ENCODE data around the gene TMEM63B. TPM values are rescaled to one million over a fixed set of nuclear protein-coding genes. Genes with fewer than 3 reads are reported as not detected.
"Not testable (repeated sequence)": the region's sequence is repeated elsewhere in the genome, so short reads cannot be mapped to it uniquely, and the experiment has no call there.

The TMEM63B gene
- total RNA-seq = 32.7 TPM

DNA sequence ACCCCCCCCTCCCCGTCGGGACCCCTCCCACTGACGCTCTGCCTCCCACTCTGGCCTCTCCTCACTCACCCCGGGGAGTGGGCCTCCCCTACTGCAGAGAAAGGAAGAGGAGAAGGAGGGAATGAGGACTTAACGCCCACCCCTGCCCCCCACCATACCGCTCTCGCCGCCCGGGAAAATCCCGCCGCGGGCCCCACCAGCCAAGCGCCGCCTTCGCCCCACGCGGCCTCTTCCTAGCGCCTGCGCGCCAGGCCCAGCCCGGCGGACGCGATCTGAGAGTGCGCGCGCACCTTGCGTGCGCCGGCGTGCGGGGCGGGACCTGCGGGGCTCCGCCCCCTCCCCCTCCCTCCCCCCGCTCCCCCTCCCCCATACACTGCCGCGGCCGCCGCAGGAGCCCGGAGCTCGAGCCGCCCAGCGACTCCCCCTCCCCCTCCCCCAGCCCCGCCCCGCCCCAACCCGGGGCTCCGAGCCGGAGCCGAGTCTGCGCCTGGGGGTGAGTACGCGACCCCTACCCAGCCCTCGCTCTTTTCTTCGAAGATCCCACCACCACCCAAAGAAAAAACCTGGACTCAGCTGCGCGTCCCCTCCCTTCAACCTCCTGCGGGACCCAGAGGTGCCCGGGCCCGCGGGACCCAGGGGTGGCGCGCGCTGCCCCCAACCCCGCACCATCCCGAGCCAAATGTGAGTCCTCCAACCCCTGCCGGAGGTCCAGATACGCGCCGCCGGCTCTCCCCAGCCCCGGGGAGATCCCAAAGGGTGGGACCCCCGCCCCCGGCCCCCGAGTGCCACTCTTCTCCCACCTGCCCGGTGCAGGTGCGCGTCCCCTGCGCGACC is at the start of gene TMEM63B, which contains the start of gene MRPL14:
TMEM63B (plus strand) TSS at position 369 of the 834 bp plus-strand sequence. CDS start 7,031 bp downstream, outside the sequence.
MRPL14 (minus strand) TSS at position 267 of the 834 bp plus-strand sequence. CDS start 10,841 bp downstream, outside the sequence.
- DNase-seq (ENCODE audit: low spot score) = peak; percentile 89

DNA sequence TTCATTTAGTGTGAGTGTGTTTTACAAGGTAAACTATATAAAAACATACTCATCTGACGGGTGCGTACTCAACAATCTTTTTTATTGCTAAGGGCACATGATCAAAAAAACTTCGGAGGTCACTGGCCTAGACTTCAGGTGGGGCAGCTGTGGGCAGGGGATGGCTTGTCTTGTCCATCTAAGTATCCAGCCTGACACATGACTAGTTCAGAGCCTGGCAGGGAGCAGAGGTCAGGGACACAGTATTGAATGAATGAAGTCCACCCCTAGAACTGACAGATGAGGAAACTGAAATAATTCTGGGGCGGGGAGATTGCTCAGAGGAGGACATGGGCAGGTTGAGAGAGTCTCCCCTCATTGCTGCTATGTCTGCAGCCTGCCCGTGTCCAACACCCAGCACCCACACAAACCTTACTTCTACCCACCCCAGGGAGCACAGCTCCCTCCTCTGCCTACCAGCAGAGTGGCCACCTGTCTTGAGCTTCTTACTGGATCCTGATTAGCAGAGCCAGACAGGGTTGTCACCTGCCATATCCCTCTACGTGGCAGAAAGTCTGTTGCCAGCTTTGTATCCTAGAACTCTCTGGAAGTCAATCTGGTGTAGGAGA is 49.0 kb upstream of the TMEM63B start:
- DNase-seq (ENCODE audit: low spot score) = no peak

DNA sequence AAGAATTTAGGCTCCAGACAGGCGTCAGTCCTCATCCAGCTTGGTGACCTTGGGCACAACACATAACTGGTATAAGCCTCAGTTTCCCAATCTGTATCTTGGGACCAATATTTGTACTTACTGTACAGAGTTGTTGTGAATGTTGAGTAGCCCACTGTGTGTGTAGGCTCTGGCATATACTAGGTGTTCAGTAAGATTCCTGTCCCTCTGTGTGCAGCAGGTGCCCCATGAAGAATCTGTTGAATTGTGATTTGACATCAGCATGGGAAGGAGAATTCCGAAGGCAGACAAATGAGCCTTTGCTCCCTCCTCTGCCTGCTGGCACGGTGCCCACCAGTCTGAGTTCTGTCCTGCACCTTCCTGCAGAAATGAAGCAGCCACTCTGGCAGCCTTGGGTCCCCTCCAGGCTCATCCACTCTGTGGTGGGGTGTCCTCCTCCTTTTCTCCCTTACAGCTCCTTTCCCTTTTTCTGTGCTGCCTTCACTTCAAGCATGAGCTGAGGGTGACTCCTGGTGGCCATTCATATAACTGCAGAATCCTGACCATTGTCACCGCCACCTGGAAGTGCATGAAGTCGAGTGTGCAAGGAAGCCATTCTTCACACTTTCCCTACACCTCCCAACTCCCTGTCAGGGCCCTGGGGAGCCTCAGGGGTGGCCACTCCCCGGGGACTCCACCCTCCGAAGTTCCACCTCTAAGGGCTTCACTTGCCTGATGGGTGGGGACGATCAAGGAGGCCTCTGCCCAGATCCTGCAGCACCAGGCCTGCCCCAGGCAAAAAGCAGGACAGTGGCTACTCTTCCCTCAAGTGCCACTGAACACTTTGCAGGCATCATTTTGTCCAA is 48.3 kb upstream of the TMEM63B start:
- DNase-seq (ENCODE audit: low spot score) = peak; percentile 87

DNA sequence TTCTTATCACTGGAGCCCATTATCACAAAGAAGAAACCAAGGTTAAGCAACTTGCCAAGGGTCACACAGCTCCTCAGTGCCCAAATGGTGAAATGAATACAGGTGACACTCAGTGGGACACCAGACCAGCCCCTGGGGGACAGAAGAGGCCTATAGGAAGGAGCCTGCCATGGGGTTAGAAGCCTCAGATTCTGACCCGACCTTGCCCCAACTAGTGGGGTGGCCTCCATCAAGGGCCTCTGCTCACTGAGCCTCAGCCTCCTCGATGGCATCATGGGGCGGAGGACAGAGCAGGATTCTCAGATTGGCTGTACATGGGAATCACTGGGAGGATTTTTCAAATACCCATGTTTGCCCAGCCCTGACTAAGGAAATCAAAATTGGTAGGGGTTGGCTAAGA is 47.7 kb upstream of the TMEM63B start:
- DNase-seq (ENCODE audit: low spot score) = no peak

DNA sequence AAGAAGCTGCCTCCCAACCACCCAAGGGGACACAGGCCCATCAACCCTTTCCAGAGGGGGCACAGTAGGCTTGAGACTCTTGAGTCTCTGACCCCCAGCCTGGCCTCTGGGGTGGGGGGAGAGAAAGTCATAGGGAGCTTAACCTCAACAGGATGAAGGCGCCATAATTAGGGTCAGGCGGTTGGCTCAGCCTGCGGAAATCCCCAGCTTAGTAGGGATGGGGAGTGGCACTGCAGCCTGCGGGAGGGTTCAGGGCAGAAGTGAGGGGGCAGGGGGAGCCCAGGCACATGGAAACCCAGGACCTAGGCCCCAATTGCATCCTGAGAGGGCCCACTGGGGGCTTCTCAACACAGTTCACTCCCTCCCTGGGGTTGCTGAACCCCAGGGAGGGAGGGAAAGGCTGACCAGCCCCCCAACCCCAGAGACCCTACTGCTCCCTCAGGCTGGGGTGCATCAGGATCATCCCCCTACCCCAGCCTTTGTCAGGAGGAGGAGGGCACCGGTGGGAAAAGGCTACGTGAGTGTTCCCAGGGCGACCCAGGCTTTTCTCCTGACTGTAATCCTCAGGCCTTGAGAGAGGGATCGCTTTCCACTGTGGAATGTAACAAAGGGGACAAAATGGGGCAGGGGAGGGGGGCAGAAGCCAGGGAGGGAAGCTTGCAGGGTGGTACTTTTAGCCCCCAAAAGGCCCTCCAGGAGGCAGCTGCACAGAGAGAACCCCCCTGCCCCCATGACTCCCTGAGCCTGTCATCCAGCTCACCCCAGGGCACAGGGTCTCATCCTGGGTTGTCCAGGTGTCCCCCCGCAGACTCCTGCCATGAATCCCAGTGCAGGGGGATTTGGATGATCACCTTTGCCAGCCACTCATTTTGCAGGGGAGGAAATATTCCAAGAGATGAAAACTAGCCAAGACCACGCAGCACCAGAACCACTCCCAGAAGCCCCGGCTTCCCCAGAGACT is 46.5 kb upstream of the TMEM63B start:
- DNase-seq (ENCODE audit: low spot score) = no peak

DNA sequence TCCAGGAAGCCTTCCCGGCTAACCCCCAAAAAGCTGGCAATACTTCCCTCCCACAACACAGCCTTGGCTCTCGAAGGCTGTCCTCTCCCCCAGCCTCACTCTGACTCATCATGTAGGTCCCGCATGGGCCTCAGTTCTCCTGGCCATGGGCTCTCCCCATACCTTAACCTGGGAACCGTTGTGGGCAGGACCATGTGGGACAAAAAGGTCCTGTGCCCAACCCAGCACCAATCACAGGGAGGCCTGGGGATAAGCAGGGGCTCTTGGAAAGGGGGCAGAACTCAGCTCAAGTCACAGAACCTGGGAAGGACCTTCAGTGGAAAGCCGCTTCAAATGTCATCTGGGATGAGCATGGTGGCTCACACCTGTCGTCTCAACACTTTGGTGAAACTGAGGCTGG is 45.6 kb upstream of the TMEM63B start:
- no peak for DNase-seq (ENCODE audit: low spot score)

DNA sequence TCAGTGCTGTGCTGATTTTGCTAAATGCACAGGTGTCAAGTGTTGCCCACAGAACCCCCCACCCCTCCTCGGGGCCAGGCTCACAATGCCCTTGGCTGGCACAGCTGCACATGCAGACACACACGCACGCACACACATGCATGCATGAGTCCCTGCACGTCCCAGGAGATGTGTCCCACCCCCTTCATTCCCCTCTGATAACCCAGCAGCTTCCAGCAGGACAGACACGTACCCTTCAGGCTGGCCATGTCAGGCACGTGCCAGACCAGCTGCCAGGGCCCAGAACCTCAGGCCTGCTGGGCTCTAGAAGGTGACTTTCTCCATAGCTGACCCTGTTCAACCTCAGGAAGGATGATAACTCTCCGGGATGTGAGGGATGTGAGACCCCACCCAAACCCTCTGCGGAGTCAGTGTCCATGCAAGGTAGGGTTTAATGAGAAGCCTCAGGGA is 44.5 kb upstream of the TMEM63B start:
- no peak for DNase-seq (ENCODE audit: low spot score)

DNA sequence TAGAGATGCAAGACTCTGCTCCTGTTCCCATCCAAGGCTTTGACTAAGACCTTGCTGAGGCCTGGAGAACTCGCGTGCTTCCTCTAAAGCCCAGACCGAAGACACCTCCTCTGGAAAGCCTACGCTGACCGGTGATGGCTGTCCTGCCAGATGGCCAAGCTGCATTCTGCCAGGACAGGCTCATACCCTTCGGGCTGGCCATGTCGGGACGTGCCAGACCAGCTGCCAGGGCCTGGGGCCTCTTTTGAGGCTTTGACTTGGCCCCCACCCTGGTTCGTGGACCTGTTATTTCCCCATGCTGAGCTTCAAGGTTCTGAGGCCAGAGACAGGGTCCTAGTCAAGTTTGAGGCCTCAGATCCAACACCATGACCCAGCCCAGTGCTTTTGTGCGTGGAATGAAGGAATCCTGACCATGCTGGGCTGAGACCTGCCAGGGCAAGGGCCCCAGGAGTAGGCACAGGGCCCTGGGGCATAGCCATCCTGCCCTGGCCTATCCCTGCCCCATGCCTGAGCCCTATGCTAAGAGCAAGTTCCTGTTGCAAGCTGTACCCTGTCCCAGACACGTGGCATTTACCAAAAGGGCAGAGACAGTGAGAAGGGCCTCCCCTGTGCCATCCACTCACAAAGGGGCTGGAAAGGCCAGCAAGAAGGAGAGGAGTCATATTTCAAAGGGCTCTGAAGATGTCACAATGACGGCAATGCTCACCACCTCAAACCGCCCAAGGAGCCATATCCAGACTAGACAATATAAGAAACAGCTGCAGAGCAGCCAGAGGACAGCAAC is 42.9 kb upstream of the TMEM63B start:
- no peak for DNase-seq (ENCODE audit: low spot score)

DNA sequence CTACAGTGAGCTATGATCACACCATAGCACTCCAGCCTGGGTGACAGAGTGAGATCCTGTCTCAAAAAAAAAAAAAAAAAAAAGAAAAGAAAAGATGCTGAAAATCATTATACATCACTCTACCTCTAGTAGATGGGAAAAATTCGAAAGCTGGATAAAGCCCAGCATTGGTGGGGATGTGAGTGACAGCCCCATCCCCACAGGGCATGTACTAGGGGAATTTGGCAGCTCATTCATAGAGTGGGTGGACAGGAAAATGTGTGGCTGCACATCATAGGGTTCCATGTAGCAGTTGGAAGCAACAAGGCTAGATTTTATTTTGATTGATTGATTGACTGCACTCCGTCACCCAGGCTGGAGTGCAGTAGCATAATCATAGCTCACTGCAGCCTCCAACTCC is 42.1 kb upstream of the TMEM63B start:
- no peak for DNase-seq (ENCODE audit: low spot score)

DNA sequence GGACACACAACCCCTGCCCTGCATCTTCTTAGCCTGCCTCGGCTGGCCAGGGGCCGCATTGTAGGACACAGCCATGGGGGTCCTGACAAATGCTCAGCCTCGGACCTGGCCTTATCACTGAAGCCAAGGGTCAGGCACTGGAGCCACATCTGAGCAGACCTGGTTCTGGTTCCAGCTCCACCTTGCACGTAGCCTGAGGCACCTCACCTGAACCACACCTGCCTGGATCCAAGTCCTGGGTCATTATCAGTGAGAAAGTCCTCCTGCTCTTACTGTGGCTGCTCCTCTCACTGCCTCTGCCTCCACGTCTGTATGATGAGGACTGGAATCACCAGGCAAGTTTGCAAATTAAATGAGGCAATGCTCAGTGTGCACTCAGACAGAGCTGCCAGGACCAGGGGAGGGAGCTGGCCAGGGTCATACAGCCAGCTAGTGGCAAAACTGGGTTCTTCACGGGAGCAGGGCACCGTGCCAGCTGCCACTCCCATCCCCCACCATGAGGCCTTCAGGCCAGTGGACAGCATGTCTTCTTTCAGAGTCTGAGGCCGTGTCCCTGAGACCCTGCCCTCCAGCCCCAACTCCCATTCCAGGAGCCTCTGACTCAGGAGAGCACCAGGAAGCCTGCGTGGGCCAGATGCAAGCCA is 40.3 kb upstream of the TMEM63B start:
- no peak for DNase-seq (ENCODE audit: low spot score)

DNA sequence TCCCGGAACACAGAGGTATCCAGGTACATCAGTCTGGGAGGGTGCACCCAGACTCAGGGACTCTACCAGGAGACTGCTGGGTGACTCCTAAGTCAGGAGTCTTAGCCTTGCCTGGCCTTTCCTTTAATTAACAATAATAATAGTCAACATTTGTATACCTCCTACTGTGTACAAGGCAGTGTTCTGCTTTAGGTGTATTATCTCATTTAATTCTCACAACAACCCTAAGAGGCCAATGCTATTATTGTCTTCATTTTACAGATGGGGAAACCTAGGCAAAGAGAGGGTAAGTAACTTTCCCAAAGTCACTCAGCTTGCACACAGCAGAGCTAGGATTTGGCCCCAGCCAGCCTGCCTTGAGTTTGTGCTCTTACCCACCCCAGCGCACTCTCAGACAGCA is 39.7 kb upstream of the TMEM63B start:
- DNase-seq (ENCODE audit: low spot score) = no peak

DNA sequence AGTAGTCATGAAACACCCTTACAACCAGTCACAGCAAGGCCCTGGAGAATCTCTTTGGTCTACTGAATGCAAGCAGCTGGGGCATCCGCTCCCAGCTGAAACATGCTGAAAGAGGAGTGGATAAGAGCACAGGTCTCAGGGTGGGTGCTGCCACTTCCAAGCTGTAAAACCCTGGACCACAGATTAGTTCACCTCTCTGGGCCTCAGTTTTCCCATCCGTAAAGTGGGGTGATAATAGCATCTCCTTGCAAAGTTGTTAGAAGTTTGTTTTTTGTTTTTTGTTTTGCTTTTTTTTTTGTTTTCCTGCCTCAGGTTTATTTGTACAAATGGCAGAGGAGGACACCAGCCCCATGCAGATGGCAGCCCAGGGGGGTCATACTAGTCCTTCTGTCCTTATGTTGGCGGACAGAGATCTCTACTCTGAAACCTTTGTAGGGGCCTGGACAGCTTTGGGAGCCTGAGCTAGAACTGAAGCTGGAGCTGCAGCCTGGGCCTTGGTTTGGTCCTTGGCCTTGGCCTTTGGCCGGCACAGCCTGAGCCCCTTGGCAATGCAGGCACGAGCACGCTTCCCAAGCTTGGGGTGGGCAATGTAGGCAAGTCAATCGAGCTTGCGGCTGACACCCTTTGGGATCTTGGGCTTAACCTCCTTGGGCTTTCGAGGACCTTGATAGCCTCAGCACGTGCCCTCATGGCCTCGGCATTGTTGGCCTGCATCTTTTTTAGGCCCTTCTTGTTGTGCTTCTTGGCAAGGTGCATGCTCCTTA is 38.3 kb upstream of the TMEM63B start:
- no peak for DNase-seq (ENCODE audit: low spot score)

DNA sequence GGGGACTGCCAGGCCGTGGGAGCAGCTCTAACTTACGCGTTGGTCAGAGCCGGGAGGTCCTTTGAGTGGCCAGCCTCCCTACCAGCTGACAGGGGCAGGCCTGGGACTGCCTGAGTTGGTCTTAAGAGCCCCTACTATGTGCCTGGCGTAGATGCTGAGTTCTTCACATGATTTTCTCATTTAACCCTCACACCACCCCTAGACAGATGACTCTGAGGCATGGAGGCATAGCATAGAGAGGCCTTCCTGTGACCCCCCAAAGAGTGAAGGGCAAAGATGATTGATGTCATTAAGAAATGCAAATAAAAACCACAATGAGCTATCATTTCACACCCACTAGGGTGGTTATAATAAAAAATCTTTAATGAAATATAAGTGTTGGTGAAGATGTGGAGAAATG is 36.9 kb upstream of the TMEM63B start:
- no peak for DNase-seq (ENCODE audit: low spot score)

DNA sequence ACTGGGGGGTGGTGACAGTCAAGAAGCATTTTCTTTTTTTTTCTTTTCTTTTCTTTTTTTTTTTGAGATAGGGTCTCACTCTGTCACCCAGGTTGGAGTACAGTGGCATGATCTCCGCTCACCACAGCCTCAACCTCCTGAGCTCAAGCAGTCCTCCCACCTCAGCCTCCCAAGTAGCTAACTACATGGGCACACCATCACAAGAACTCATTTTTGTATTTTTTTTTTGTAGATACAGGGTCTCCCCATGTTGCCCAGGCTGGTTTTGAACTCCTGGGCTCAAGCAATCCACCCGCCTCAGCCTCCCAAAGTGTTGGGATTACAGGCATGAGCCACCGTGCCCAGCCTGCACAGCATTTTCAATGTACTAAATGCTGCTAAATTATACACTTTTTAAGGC is 36.0 kb upstream of the TMEM63B start:
- not testable (repeated sequence) for DNase-seq (ENCODE audit: low spot score)

DNA sequence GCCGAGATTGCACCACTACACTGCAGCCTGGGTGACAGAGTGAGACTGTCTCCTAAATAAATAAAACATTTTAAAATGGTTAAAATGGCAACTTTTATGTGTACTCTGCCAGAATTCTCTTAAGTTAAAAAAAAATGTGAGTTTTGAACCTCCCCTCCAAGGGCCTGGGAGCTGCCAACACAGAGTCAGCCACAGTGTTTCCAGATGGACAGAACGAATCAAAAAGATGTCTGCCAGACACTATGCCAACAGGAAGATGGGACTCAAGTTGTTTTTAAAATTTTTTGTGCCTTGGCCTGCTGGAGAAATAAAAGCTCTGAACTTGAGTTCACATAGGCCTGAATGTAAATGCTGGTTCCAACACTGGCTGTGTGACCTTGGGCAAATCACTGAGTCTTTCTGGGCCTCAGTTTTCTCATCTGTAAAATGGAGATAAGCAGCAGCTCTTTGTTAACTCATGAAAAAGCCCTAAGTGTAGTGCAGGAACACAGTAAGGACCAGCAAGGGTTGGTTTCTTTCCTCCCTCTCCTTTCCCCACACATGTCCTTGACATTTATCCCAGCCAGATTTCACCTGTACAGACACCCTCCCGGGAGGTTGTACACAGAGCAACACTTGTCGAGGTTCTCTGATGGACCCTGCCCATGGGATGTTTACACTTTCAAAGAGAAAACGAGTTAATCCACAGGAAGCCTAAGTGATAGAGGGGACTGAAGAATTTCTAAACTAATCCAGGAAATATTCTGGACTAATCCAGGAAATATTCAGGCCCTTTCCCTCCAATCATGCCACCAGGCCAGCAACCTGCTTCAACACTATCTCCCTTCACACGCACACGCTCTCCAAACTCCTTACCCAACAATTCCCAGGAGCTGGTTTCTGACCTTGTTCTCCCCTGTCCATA is 35.1 kb upstream of the TMEM63B start:
- DNase-seq (ENCODE audit: low spot score) = no peak

DNA sequence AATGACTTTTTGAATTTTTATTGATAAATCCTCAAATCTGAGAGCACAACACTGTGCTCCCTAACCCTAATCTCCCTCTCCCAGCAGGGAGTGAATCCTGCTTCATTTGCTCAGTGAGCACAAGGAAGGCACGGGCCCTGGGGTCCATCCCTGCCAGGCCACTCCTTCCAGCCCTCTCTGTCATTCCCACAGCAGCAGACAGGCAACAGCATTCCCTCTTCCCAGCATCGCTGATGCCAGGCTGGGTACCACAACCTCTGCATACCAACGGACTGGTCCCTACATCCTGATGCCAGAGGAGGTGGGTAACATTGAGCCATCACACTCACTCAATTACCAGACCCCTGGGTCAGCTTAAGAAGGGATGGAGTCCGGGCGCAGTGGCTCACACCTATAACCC is 34.3 kb upstream of the TMEM63B start:
- DNase-seq (ENCODE audit: low spot score) = no peak

DNA sequence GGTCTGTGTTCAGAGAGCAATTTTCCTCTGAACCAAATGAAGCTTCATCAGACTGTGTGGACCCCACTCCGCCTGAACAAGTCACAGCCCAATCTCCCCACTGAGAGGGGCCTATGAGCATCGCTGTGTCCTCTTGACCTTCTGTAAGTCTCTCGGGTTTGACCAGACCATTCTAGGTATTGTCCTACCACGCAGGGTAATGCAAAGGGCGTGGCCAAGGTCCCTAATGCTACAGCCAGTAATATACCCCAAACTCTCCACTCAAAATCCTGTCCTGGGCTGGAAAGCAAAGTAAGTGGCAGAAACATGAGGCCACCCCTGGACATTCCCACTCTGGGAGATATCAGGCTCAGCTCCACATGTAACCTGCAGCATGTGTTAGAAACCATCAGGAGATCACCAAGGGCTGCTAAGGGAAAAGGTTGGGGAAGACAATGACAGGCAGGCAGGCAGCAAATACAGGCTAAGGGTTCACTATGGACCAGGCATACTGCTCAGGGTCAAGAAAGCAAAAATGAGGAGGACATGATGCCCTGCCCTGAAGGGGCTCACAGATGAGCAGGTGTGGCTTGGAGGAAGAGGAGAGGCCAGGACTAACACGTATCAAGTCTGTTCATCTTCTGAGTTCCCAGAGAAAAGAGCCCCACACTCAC is 33.5 kb upstream of the TMEM63B start:
- DNase-seq (ENCODE audit: low spot score) = no peak
